Hepatocyte (in vitro differentiated cells): Measurements from ENCODE around the gene SP100.

Experiments used
- CTCF ChIP-seq: fragments of 200-600 bp; sonication (generic); IDR thresholded peaks from 2 replicates; pipeline ENCODE4 v1.5.1; 2016; ENCODE audit warnings: antibody characterized with exemption, mild to moderate bottlenecking; ENCODE audit not compliant: poor library complexity
- EZH2 ChIP-seq: fragments of 200-600 bp; sonication (generic); IDR thresholded peaks from 2 replicates; pipeline ENCODE4 v1.6.1; 2016; ENCODE audit warnings: antibody characterized with exemption, mild to moderate bottlenecking, borderline replicate concordance
- EZH2phosphoT487 ChIP-seq: fragments of 200-600 bp; sonication (generic); IDR thresholded peaks from one replicate; pipeline ENCODE4 v1.6.1; 2018; ENCODE audit warnings: antibody characterized with exemption, mild to moderate bottlenecking, low read depth, moderate library complexity; ENCODE audit not compliant: unreplicated experiment, severe bottlenecking

- TF ChIP-seq EZH2 (no peak), CTCF (no peak), EZH2phosphoT487 (no peak)
Observed at GRCh38 chr2:230578106-230578505, 162.1 kb downstream of the SP100 start.
